K562 (cell line): ENCODE measurements around the gene FTH1. TPM values are rescaled to one million over a fixed set of nuclear protein-coding genes. Genes with fewer than 3 reads are reported as not detected.

ENCODE experiments used
- CBFA2T3 ChIP-seq: fragments of 450-650 bp; IDR thresholded peaks from 2 replicates; pipeline ENCODE4 v1.6.1; 2017
- CBX3 ChIP-seq, 2 experiments: IDR thresholded peaks; 1 replicate in 1 of 2; 2 replicates in 1 of 2; pipeline ENCODE4 v1.6.1; 2012; ENCODE audit warnings: inconsistent platforms in 2 of 2, low read length in 2 of 2, borderline replicate concordance in 1 of 2, control low read depth in 1 of 2
- CXXC5 ChIP-seq: fragments of 250-450 bp; sonication (Bioruptor Pico); IDR thresholded peaks from 2 replicates; pipeline ENCODE4 v1.8.0; 2022; ENCODE audit warnings: inconsistent platforms, mild to moderate bottlenecking, moderate library complexity
- DPF2 ChIP-seq: fragments of 450-650 bp; IDR thresholded peaks from 2 replicates; pipeline ENCODE4 v1.6.1; 2016
- FOSL1 ChIP-seq: fragments of 200-800 bp; sonication (Bioruptor generic); conservative IDR thresholded peaks from 2 replicates; pipeline ENCODE4 v1.6.1; 2016; ENCODE audit warnings: missing genetic modification characterization, missing compliant biosample characterization
- KDM5B ChIP-seq: fragments of 200-600 bp; sonication (generic); IDR thresholded peaks from 2 replicates; pipeline ENCODE4 v1.6.1; 2012; ENCODE audit warnings: low read depth, mild to moderate bottlenecking, moderate library complexity, low read length, control low read depth, inconsistent platforms; ENCODE audit not compliant: insufficient replicate concordance
- L3MBTL2 ChIP-seq: fragments of 450-650 bp; IDR thresholded peaks from 2 replicates; pipeline ENCODE4 v1.6.1; 2016; ENCODE audit warnings: mild to moderate bottlenecking, moderate library complexity
- MEIS2 ChIP-seq: fragments of 450-650 bp; IDR thresholded peaks from 2 replicates; pipeline ENCODE4 v1.6.1; 2014; ENCODE audit warnings: mild to moderate bottlenecking; ENCODE audit not compliant: partially characterized antibody
- ZFP36 ChIP-seq: fragments of 150-350 bp; IDR thresholded peaks from 2 replicates; pipeline ENCODE4 v1.6.1; 2018; ENCODE audit warnings: low read length, low read depth; ENCODE audit not compliant: partially characterized antibody
- ZNF444 ChIP-seq: fragments of 250-450 bp; sonication (Bioruptor Pico); IDR thresholded peaks from 2 replicates; pipeline ENCODE4 v1.4.0; 2020; ENCODE audit warnings: mild to moderate bottlenecking, moderate library complexity
- polyA plus RNA-seq, 8 experiments: library from polyadenylated mRNA; depleted of rRNA in 4 of 8; stranded (reverse) in 5 of 8; unstranded in 3 of 8; fragments of >200 nt; fragmentation: Nextera tagmentation in 2 of 8; fragmentation: Illumina TruSeq in 1 of 8; extraction: Ambion mirVana in 2 of 8; extraction: Trizol in 1 of 8; gene quantifications; 2 replicates each; pipeline versions ENCODE4 v1.2.1 to v1.2.3, GENCODE V29; 2011 to 2014; ENCODE audit warnings: inconsistent platforms in 1 of 8, missing spikeins in 1 of 8
- total RNA-seq, 7 experiments: library from RNA; depleted of rRNA in 6 of 7; stranded (reverse); fragments of >200 nt in 6 of 7; fragmentation: Illumina TruSeq in 2 of 7; extraction: Trizol in 2 of 7; gene quantifications; 2 replicates each; pipeline versions ENCODE4 v1.2.1 to v1.2.3, GENCODE V29; 2011 to 2021; ENCODE audit warnings: low replicate concordance in 1 of 7
- TF ChIP-seq, protein P1 (sequence below): sonication (generic); formaldehyde crosslinking; IDR thresholded peaks from 2 replicates; pipeline ENCODE4 v1.9.0; 2022; ENCODE audit warnings: mild to moderate bottlenecking, missing genetic modification reagents
- TF ChIP-seq, protein P2 (sequence below), 2 experiments: IDR thresholded peaks; 2 replicates each; pipeline ENCODE4 v1.6.1; 2012; ENCODE audit warnings: improper control_type of control experiment in 2 of 2, low read depth in 2 of 2, low read length in 2 of 2, borderline replicate concordance in 1 of 2
- TF ChIP-seq, protein P3 (sequence below), 3 experiments: fragments of 200-800 bp in 1 of 3; fragments of 250-450 bp in 1 of 3; fragments of 450-650 bp in 1 of 3; sonication (Bioruptor Pico) in 1 of 3; sonication (Bioruptor generic) in 1 of 3; formaldehyde crosslinking in 1 of 3; IDR thresholded peaks; 2 replicates each; pipeline versions ENCODE4 v1.6.1 to v1.8.0; 2016 to 2022; ENCODE audit warnings: mild to moderate bottlenecking in 2 of 3, missing genetic modification characterization in 2 of 3, missing compliant biosample characterization in 1 of 3, moderate library complexity in 1 of 3
- TF ChIP-seq, protein P4 (sequence below): fragments of 150-350 bp; conservative IDR thresholded peaks from 2 replicates; pipeline ENCODE4 v1.6.1; 2014; ENCODE audit warnings: low read length
- TF ChIP-seq, protein P5 (sequence below): sonication (generic); formaldehyde crosslinking; IDR thresholded peaks from 2 replicates; pipeline ENCODE4 v1.8.0; 2022; ENCODE audit warnings: missing genetic modification reagents, mild to moderate bottlenecking, moderate library complexity, borderline replicate concordance

The FTH1 gene
- total and polyA plus RNA-seq, 9 of the 15 experiments (the other 6 are each of a cell fraction or from before 2014, with no cell fraction given) = 370 to 3,146 (median 802) TPM

DNA sequence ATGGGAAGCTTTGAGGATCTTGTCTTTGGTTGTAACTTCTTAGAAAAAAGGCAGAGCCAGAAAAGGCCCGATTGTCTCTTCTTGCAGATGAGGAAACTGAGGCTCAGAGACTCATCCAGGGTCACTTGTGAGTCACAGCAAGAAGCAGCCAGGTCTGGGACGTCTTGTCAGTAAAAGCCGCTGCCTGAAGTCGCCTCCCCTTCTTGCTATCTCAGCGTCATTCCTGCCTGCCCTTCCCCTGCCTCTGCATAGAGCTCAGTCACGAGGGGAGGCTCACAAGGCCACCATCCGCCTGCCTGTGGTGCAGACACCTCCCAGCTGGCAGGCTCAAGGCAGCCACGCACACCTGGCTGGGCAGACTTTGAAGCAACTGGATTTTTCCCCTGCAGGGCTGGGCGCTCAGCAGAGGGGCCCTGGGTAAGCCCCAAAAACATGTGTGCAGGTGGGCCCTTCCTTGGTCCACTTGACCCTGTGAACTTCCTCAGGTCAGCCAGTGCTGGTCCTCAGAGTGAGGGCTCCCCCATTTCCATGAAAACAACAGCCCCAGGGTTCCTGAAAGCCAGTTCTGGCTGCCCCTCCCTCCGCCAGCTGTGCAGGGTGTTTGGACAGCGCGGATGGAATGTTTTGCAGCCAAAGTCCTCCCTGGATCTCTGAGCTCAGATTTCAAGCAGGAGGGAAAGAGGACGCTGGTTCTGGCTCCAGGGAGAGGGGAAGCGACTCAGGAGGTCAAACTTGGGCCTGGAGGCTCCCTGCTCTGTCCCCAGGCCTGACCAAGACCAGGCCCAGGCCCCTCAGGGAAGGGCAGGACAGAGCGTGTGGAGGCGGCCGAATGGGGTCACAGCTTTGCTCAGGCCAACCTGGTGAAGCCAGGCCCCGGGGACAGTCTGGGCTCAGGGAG, 44.0 kb downstream of the FTH1 start (continued):
- TF ChIP-seq CXXC5 (CRISPR knock-in tag) (peak; percentile 22; the same call in 1 of the 2 replicates), DPF2 (0 out of 2 replicates have a peak, but pooled peaks have one; percentile 12), L3MBTL2 (peak; percentile 11; the same call in 1 of the 2 replicates), KDM5B (peak; percentile 38), ZFP36 (peak; percentile 56), CBX3 (IDR thresholded peaks at IDR 0.05; ENCODE audit: borderline replicate concordance in 1 of 2, low read length in 2 of 2) (peak in 1 of 2 experiments; percentile 61; a peak in 1 of 3 replicates), ZNF444 (no peak), FOSL1 (tag) (0 out of 2 replicates have a peak, but pooled peaks have one; percentile 12), MEIS2 (peak; percentile 7), CBFA2T3 (peak; percentile 42)
- TF ChIP-seq, protein P1, sequence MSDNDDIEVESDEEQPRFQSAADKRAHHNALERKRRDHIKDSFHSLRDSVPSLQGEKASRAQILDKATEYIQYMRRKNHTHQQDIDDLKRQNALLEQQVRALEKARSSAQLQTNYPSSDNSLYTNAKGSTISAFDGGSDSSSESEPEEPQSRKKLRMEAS (CRISPR knock-in tag) = peak; percentile 67
- TF ChIP-seq, protein P2, sequence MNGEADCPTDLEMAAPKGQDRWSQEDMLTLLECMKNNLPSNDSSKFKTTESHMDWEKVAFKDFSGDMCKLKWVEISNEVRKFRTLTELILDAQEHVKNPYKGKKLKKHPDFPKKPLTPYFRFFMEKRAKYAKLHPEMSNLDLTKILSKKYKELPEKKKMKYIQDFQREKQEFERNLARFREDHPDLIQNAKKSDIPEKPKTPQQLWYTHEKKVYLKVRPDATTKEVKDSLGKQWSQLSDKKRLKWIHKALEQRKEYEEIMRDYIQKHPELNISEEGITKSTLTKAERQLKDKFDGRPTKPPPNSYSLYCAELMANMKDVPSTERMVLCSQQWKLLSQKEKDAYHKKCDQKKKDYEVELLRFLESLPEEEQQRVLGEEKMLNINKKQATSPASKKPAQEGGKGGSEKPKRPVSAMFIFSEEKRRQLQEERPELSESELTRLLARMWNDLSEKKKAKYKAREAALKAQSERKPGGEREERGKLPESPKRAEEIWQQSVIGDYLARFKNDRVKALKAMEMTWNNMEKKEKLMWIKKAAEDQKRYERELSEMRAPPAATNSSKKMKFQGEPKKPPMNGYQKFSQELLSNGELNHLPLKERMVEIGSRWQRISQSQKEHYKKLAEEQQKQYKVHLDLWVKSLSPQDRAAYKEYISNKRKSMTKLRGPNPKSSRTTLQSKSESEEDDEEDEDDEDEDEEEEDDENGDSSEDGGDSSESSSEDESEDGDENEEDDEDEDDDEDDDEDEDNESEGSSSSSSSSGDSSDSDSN (IDR thresholded peaks at IDR 0.05; ENCODE audit: borderline replicate concordance in 1 of 2, low read depth in 2 of 2, low read length in 2 of 2) = peak in 1 of 2 experiments; percentile 83; a peak in 2 of 4 replicates
- TF ChIP-seq, protein P3, sequence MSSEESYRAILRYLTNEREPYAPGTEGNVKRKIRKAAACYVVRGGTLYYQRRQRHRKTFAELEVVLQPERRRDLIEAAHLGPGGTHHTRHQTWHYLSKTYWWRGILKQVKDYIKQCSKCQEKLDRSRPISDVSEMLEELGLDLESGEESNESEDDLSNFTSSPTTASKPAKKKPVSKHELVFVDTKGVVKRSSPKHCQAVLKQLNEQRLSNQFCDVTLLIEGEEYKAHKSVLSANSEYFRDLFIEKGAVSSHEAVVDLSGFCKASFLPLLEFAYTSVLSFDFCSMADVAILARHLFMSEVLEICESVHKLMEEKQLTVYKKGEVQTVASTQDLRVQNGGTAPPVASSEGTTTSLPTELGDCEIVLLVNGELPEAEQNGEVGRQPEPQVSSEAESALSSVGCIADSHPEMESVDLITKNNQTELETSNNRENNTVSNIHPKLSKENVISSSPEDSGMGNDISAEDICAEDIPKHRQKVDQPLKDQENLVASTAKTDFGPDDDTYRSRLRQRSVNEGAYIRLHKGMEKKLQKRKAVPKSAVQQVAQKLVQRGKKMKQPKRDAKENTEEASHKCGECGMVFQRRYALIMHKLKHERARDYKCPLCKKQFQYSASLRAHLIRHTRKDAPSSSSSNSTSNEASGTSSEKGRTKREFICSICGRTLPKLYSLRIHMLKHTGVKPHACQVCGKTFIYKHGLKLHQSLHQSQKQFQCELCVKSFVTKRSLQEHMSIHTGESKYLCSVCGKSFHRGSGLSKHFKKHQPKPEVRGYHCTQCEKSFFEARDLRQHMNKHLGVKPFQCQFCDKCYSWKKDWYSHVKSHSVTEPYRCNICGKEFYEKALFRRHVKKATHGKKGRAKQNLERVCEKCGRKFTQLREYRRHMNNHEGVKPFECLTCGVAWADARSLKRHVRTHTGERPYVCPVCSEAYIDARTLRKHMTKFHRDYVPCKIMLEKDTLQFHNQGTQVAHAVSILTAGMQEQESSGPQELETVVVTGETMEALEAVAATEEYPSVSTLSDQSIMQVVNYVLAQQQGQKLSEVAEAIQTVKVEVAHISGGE (CRISPR knock-in tag; IDR thresholded peaks at IDR 0.05) = 0 out of 6 replicates have a peak, but pooled peaks of 1 of the 3 experiments have one; percentile 17
- TF ChIP-seq, protein P4, sequence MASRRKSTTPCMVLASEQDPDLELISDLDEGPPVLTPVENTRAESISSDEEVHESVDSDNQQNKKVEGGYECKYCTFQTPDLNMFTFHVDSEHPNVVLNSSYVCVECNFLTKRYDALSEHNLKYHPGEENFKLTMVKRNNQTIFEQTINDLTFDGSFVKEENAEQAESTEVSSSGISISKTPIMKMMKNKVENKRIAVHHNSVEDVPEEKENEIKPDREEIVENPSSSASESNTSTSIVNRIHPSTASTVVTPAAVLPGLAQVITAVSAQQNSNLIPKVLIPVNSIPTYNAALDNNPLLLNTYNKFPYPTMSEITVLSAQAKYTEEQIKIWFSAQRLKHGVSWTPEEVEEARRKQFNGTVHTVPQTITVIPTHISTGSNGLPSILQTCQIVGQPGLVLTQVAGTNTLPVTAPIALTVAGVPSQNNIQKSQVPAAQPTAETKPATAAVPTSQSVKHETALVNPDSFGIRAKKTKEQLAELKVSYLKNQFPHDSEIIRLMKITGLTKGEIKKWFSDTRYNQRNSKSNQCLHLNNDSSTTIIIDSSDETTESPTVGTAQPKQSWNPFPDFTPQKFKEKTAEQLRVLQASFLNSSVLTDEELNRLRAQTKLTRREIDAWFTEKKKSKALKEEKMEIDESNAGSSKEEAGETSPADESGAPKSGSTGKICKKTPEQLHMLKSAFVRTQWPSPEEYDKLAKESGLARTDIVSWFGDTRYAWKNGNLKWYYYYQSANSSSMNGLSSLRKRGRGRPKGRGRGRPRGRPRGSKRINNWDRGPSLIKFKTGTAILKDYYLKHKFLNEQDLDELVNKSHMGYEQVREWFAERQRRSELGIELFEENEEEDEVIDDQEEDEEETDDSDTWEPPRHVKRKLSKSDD = no peak
- TF ChIP-seq, protein P5, sequence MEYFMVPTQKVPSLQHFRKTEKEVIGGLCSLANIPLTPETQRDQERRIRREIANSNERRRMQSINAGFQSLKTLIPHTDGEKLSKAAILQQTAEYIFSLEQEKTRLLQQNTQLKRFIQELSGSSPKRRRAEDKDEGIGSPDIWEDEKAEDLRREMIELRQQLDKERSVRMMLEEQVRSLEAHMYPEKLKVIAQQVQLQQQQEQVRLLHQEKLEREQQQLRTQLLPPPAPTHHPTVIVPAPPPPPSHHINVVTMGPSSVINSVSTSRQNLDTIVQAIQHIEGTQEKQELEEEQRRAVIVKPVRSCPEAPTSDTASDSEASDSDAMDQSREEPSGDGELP (CRISPR knock-in tag) = peak; percentile 79; the same call in 1 of the 2 replicates
